Small intestine (tissue), 7 donors: ENCODE results near the gene RINT1. TPM values are rescaled to one million over a fixed set of nuclear protein-coding genes. Genes with fewer than 3 reads are reported as not detected.

ENCODE experiments used
- DNase-seq, 2 donors: peaks; one replicate each; pipeline versions ENCODE4 v3.0.0 to v3.0.0-alpha.2; 2013
- FAIRE-seq: peaks from 2 replicates; lab custom pipeline; 2012; peaks lifted over from hg19 to GRCh38; lab: Jason Lieb, UNC
- H3K27ac ChIP-seq, 3 donors: one replicate each; pipeline ENCODE4 v1.5.1; 2013; ENCODE audit warnings: low read length in 2 of 3, mild to moderate bottlenecking in 2 of 3, control low read depth in 1 of 3, inconsistent platforms in 1 of 3, low read depth in 1 of 3, moderate library complexity in 1 of 3
- H3K27me3 ChIP-seq, 3 donors: one replicate each; pipeline ENCODE4 v1.6.1; 2013; ENCODE audit warnings: low read length in 3 of 3, inconsistent platforms in 1 of 3; ENCODE audit not compliant: control insufficient read depth in 3 of 3, insufficient read depth in 3 of 3
- H3K36me3 ChIP-seq, 3 donors: one replicate each; pipeline ENCODE4 v1.6.1; 2013; ENCODE audit warnings: low read length in 3 of 3, inconsistent platforms in 1 of 3, low read depth in 1 of 3, mild to moderate bottlenecking in 1 of 3, moderate library complexity in 1 of 3; ENCODE audit not compliant: control insufficient read depth in 3 of 3, insufficient read depth in 2 of 3
- H3K4me1 ChIP-seq, 3 donors: one replicate each; pipeline ENCODE4 v1.6.1; 2013; ENCODE audit warnings: low read length in 2 of 3, inconsistent platforms in 1 of 3, low read depth in 1 of 3, mild to moderate bottlenecking in 1 of 3, moderate library complexity in 1 of 3; ENCODE audit not compliant: control insufficient read depth in 3 of 3, insufficient read depth in 2 of 3
- H3K4me3 ChIP-seq, 3 donors: one replicate each; pipeline ENCODE4 v1.5.1; 2013; ENCODE audit warnings: low read length in 3 of 3, control low read depth in 1 of 3, inconsistent platforms in 1 of 3, low read depth in 1 of 3, mild to moderate bottlenecking in 1 of 3, moderate library complexity in 1 of 3
- H3K9me3 ChIP-seq, 2 donors: one replicate each; pipeline ENCODE4 v1.6.1; 2013; ENCODE audit warnings: low read depth in 1 of 2, low read length in 1 of 2; ENCODE audit not compliant: control insufficient read depth in 2 of 2, insufficient read depth in 1 of 2
- WGBS, 3 donors: extraction: QIAGEN DNeasy Blood & Tissue Kit; methylation state at CpG; one replicate each; pipeline ENCODE4 v1.1.7; 2013; 5-methylcytosine and 5-hydroxymethylcytosine counted together
- polyA plus RNA-seq, 4 donors: library from polyadenylated mRNA; stranded (reverse) in 3 of 4; unstranded in 1 of 4; fragments of 200-250 nt in 3 of 4; fragments of 120-200 nt in 1 of 4; gene quantifications; one replicate each; pipeline versions ENCODE4 v1.2.1 to v1.2.3, GENCODE V29; 2013
- donor health status: healthy with polysubstance abuse.
- donor health status: control.
- donor health status: control.
- donor health status: Bipolar disorder and iron deficiency.
- donor health status: healthy.

The RINT1 gene
- polyA plus RNA-seq, 4 donors, result 9.3 to 17.1 (median 10.7) TPM

- H3K9me3 ChIP-seq, result no peaks in the 10 kb centered on the region
- FAIRE-seq, result no peak
Measured at GRCh38 chr7:105565190-105565589, 33.2 kb downstream of the RINT1 start.

GRCh38 chr7:105567024-105567423, 35.0 kb downstream of the RINT1 start:
- DNase-seq (no peak), FAIRE-seq (no peak)
- Histone ChIP-seq H3K4me3 (no peak overlapping the region), H3K9me3 (no peaks in the 10 kb centered on the region), H3K36me3 (peaks cover 3 to 39% (median 19%) of the 10 kb centered on the region in 3 donors), H3K4me1 (no peaks in the 10 kb centered on the region), H3K27me3 (no peaks in the 10 kb centered on the region), H3K27ac (no peak overlapping the region)
- 64 to 91% (median 88%) methylated on average over 2 of the region's 2 CpGs for WGBS, 3 donors

More at GRCh38 chr7:105565190-105565589, 33.2 kb downstream of the RINT1 start:
- H3K36me3 ChIP-seq, result peaks cover 6 to 49% (median 22%) of the 10 kb centered on the region in 3 donors
- H3K27ac ChIP-seq, result no peak overlapping the region
- H3K27me3 ChIP-seq, result no peaks in the 10 kb centered on the region
- WGBS, 3 donors, result 97 to 98% (median 98%) methylated on average over 4 of the region's 4 CpGs
- no peak overlapping the region for H3K4me3 ChIP-seq
- DNase-seq, result no peak
- H3K4me1 ChIP-seq, result no peaks in the 10 kb centered on the region

GRCh38 chr7:105567821-105568220, 35.8 kb downstream of the RINT1 start:
- FAIRE-seq (no peak), DNase-seq (no peak)
- Histone ChIP-seq H3K27ac (no peak overlapping the region), H3K4me1 (no peaks in the 10 kb centered on the region), H3K36me3 (peaks cover 3 to 32% (median 16%) of the 10 kb centered on the region in 3 donors), H3K9me3 (no peaks in the 10 kb centered on the region), H3K27me3 (no peaks in the 10 kb centered on the region), H3K4me3 (no peak overlapping the region)
- WGBS, 3 donors, result 96 to 100% (median 97%) methylated on average over 3 of the region's 3 CpGs

GRCh38 chr7:105571891-105572290, 39.9 kb downstream of the RINT1 start:
- H3K36me3 ChIP-seq, result peaks cover 3 to 10% (median 4%) of the 10 kb centered on the region in 3 donors
- H3K27ac ChIP-seq, result no peak overlapping the region
- peaks cover 0 to 5% of the 10 kb centered on the region in 2 donors for H3K9me3 ChIP-seq
- FAIRE-seq, result no peak
- no peak for DNase-seq
- H3K27me3 ChIP-seq, result no peaks in the 10 kb centered on the region
- H3K4me1 ChIP-seq, result no peaks in the 10 kb centered on the region
- H3K4me3 ChIP-seq, result no peak overlapping the region
- WGBS, 3 donors, result 93 to 98% (median 97%) methylated on average over 2 of the region's 2 CpGs

- no peak overlapping the region for H3K4me3 ChIP-seq
- DNase-seq (no peak), FAIRE-seq (no peak)
- H3K36me3 ChIP-seq, result no peaks in the 10 kb centered on the region
- no peaks in the 10 kb centered on the region for H3K27me3 ChIP-seq
- H3K4me1 ChIP-seq, result peaks cover 0 to 6% (median 3%) of the 10 kb centered on the region in 3 donors
- H3K9me3 ChIP-seq, result peaks cover 0 to 7% of the 10 kb centered on the region in 2 donors
- no peak overlapping the region for H3K27ac ChIP-seq
- WGBS, 3 donors, result 65 to 90% (median 85%) methylated on average over 1 of the region's 1 CpG
Measured at GRCh38 chr7:105577251-105577650, 45.2 kb downstream of the RINT1 start.

- no peaks in the 10 kb centered on the region for H3K36me3 ChIP-seq
- H3K27ac ChIP-seq, result no peak overlapping the region
- H3K4me1 ChIP-seq, result peaks cover 0 to 6% (median 3%) of the 10 kb centered on the region in 3 donors
- peaks cover 0 to 15% of the 10 kb centered on the region in 2 donors for H3K9me3 ChIP-seq
- DNase-seq (no peak), FAIRE-seq (no peak)
- no peak overlapping the region for H3K4me3 ChIP-seq
- no peaks in the 10 kb centered on the region for H3K27me3 ChIP-seq
Measured at GRCh38 chr7:105578496-105578895, 46.5 kb downstream of the RINT1 start.

- no peak for FAIRE-seq
- 86 to 90% (median 87%) methylated on average over 22 of the region's 22 CpGs for WGBS, 3 donors
Measured at GRCh38 chr7:105580022-105580740, 48.2 kb downstream of the RINT1 start.

GRCh38 chr7:105581066-105581811, 49.2 kb downstream of the RINT1 start, which contains the start of gene EFCAB10:
Gene EFCAB10 (minus strand): TSS chr7:105581493. CDS start chr7:105581463, 30 bp downstream.
- FAIRE-seq (no peak), DNase-seq (peak; percentile 72 to 87)
- Histone ChIP-seq H3K27me3 (no peaks in the 10 kb centered on the region), H3K27ac (no peak within 1 kb of the TSS), H3K4me3 (peak within 1 kb of the TSS in 2 of 3 donors; percentile 5 to 22), H3K4me1 (peaks cover 0 to 6% (median 3%) of the 10 kb centered on the region in 3 donors), H3K36me3 (no peaks in the 10 kb centered on the region), H3K9me3 (peaks cover 0 to 24% of the 10 kb centered on the region in 2 donors)
- WGBS, 3 donors, result 7 to 13% (median 11%) methylated on average over 36 of the region's 36 CpGs

More at GRCh38 chr7:105580022-105580740, 48.2 kb downstream of the RINT1 start:
- H3K4me1 ChIP-seq, result peaks cover 0 to 6% (median 3%) of the 10 kb centered on the region in 3 donors
- DNase-seq, result no peak
- H3K9me3 ChIP-seq, result peaks cover 0 to 24% of the 10 kb centered on the region in 2 donors
- no peaks in the 10 kb centered on the region for H3K27me3 ChIP-seq
- H3K36me3 ChIP-seq, result no peaks in the 10 kb centered on the region
- H3K4me3 ChIP-seq, result no peak overlapping the region
- no peak overlapping the region for H3K27ac ChIP-seq
